Measurements from ENCODE around the gene DMTF1.

DMTF1 gene

DNA sequence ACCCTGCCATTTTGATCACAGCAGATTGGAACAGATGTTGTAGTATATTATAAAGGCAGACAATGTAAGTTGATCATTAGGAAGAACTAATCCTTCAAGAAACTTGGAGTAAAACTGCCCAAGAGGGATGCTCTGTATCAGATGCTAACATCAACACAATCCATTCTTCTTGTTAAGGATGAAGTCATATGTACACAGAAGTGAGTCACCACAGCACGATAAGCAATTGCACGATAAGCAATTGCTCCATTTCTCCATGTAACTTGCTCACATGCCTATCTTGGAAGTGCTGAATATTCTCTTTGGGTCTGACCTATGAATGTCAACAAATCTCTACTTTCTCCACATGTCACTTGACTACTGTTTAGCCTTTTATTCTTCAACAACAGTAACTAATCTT, 41.5 kb upstream of the DMTF1 start (continued):
- TF ChIP-seq, protein P1, sequence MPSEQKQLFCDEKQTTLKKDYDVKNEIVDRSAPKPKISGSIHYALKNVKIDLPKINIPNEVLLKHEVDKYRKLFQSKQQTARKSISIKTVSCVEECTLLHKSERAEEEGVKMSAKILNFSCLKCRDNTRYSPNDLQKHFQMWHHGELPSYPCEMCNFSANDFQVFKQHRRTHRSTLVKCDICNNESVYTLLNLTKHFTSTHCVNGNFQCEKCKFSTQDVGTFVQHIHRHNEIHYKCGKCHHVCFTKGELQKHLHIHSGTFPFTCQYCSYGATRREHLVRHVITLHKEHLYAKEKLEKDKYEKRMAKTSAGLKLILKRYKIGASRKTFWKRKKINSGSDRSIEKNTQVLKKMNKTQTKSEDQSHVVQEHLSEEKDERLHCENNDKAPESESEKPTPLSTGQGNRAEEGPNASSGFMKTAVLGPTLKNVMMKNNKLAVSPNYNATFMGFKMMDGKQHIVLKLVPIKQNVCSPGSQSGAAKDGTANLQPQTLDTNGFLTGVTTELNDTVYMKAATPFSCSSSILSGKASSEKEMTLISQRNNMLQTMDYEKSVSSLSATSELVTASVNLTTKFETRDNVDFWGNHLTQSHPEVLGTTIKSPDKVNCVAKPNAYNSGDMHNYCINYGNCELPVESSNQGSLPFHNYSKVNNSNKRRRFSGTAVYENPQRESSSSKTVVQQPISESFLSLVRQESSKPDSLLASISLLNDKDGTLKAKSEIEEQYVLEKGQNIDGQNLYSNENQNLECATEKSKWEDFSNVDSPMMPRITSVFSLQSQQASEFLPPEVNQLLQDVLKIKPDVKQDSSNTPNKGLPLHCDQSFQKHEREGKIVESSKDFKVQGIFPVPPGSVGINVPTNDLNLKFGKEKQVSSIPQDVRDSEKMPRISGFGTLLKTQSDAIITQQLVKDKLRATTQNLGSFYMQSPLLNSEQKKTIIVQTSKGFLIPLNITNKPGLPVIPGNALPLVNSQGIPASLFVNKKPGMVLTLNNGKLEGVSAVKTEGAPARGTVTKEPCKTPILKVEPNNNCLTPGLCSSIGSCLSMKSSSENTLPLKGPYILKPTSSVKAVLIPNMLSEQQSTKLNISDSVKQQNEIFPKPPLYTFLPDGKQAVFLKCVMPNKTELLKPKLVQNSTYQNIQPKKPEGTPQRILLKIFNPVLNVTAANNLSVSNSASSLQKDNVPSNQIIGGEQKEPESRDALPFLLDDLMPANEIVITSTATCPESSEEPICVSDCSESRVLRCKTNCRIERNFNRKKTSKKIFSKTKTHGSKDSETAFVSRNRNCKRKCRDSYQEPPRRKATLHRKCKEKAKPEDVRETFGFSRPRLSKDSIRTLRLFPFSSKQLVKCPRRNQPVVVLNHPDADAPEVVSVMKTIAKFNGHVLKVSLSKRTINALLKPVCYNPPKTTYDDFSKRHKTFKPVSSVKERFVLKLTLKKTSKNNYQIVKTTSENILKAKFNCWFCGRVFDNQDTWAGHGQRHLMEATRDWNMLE (tag by site-specific recombination; conservative IDR thresholded peaks at IDR 0.05; ENCODE audit: low read depth): no peak
- TF ChIP-seq GLIS2 (tag by site-specific recombination; IDR thresholded peaks at IDR 0.05): no peak
- TF ChIP-seq OVOL3 (tag by site-specific recombination; IDR thresholded peaks at IDR 0.05): no peak
- no peak for TF ChIP-seq ZNF132 (tag by site-specific recombination; IDR thresholded peaks at IDR 0.05; ENCODE audit: borderline replicate concordance)
- TF ChIP-seq OSR2 (tag by site-specific recombination; IDR thresholded peaks at IDR 0.05): no peak
- TF ChIP-seq PRDM1 (tag by site-specific recombination; IDR thresholded peaks at IDR 0.05): peak; percentile 23; the same call in 1 of the 2 replicates
- TF ChIP-seq ZNF16 (tag by site-specific recombination; IDR thresholded peaks at IDR 0.05; ENCODE audit: low read depth): no peak
- no peak for TF ChIP-seq ZNF280C (tag by site-specific recombination; IDR thresholded peaks at IDR 0.05)
- no peak for TF ChIP-seq ZNF394 (tag by site-specific recombination; IDR thresholded peaks at IDR 0.05; ENCODE audit: borderline replicate concordance)
- TF ChIP-seq PBX3 (CRISPR knock-in tag; IDR thresholded peaks at IDR 0.05): no peak
- no peak for TF ChIP-seq ZNF785 (tag by site-specific recombination; IDR thresholded peaks at IDR 0.05)
- 0 out of 2 replicates have a peak, but pooled peaks have one; percentile 22 for TF ChIP-seq FEZF1 (tag by site-specific recombination; IDR thresholded peaks at IDR 0.05)
- TF ChIP-seq ZNF776 (tag by site-specific recombination; IDR thresholded peaks at IDR 0.05; ENCODE audit: borderline replicate concordance): no peak
- no peak for TF ChIP-seq ZBTB20 (tag by site-specific recombination; IDR thresholded peaks at IDR 0.05)
- TF ChIP-seq, protein P2, sequence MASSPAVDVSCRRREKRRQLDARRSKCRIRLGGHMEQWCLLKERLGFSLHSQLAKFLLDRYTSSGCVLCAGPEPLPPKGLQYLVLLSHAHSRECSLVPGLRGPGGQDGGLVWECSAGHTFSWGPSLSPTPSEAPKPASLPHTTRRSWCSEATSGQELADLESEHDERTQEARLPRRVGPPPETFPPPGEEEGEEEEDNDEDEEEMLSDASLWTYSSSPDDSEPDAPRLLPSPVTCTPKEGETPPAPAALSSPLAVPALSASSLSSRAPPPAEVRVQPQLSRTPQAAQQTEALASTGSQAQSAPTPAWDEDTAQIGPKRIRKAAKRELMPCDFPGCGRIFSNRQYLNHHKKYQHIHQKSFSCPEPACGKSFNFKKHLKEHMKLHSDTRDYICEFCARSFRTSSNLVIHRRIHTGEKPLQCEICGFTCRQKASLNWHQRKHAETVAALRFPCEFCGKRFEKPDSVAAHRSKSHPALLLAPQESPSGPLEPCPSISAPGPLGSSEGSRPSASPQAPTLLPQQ (tag by site-specific recombination; IDR thresholded peaks at IDR 0.05): peak; percentile 42; the same call in 1 of the 2 replicates
- TF ChIP-seq, protein P3, sequence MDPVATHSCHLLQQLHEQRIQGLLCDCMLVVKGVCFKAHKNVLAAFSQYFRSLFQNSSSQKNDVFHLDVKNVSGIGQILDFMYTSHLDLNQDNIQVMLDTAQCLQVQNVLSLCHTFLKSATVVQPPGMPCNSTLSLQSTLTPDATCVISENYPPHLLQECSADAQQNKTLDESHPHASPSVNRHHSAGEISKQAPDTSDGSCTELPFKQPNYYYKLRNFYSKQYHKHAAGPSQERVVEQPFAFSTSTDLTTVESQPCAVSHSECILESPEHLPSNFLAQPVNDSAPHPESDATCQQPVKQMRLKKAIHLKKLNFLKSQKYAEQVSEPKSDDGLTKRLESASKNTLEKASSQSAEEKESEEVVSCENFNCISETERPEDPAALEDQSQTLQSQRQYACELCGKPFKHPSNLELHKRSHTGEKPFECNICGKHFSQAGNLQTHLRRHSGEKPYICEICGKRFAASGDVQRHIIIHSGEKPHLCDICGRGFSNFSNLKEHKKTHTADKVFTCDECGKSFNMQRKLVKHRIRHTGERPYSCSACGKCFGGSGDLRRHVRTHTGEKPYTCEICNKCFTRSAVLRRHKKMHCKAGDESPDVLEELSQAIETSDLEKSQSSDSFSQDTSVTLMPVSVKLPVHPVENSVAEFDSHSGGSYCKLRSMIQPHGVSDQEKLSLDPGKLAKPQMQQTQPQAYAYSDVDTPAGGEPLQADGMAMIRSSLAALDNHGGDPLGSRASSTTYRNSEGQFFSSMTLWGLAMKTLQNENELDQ (tag by site-specific recombination; IDR thresholded peaks at IDR 0.05; ENCODE audit: low read depth): no peak
- TF ChIP-seq ZNF214 (tag by site-specific recombination; IDR thresholded peaks at IDR 0.05; ENCODE audit: borderline replicate concordance): no peak
- no peak for TF ChIP-seq ZNF202 (tag by site-specific recombination; IDR thresholded peaks at IDR 0.05; ENCODE audit: borderline replicate concordance)
- no peak for TF ChIP-seq ZSCAN23 (tag by site-specific recombination; IDR thresholded peaks at IDR 0.05)
- TF ChIP-seq, protein P4, sequence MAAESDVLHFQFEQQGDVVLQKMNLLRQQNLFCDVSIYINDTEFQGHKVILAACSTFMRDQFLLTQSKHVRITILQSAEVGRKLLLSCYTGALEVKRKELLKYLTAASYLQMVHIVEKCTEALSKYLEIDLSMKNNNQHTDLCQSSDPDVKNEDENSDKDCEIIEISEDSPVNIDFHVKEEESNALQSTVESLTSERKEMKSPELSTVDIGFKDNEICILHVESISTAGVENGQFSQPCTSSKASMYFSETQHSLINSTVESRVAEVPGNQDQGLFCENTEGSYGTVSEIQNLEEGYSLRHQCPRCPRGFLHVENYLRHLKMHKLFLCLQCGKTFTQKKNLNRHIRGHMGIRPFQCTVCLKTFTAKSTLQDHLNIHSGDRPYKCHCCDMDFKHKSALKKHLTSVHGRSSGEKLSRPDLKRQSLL (tag by site-specific recombination; IDR thresholded peaks at IDR 0.05): no peak
- TF ChIP-seq ZNF664 (tag by site-specific recombination; IDR thresholded peaks at IDR 0.05): no peak
- TF ChIP-seq KLF1 (tag by site-specific recombination; IDR thresholded peaks at IDR 0.05): no peak
- no peak for TF ChIP-seq ZBTB44 (tag by site-specific recombination; IDR thresholded peaks at IDR 0.05)

Measured in HEK293 (cell line).